ENCODE measurements around the gene AGBL1. TPM values are rescaled to one million over a fixed set of nuclear protein-coding genes. Genes with fewer than 3 reads are reported as not detected.

The AGBL1 gene
- total RNA-seq, 1 donor from 2014 or later: 0.76 TPM

GRCh38 chr15:86041399-86041798, 38.3 kb upstream of the AGBL1 start:
- H3K4me1 Mint-ChIP-seq (ENCODE audit: low read depth, unreplicated experiment): no peaks in the 10 kb centered on the region
- no peaks in the 10 kb centered on the region for H3K27me3 Mint-ChIP-seq (ENCODE audit: unreplicated experiment)
- H3K9me3 Mint-ChIP-seq (ENCODE audit: unreplicated experiment): no peaks in the 10 kb centered on the region
- H3K27ac Mint-ChIP-seq (ENCODE audit: unreplicated experiment): no peak overlapping the region
- no peaks in the 10 kb centered on the region for H3K36me3 Mint-ChIP-seq (ENCODE audit: unreplicated experiment)
- no peak for DNase-seq
- no peak for TF ChIP-seq CTCF (IDR thresholded peaks at IDR 0.05; ENCODE audit: partially characterized antibody, unreplicated experiment)
- H3K4me3 Mint-ChIP-seq (ENCODE audit: unreplicated experiment): no peak overlapping the region

GRCh38 chr15:86042226-86042625, 37.4 kb upstream of the AGBL1 start:
- TF ChIP-seq CTCF (IDR thresholded peaks at IDR 0.05; ENCODE audit: partially characterized antibody, unreplicated experiment): no peak
- H3K9me3 Mint-ChIP-seq (ENCODE audit: unreplicated experiment): no peaks in the 10 kb centered on the region
- no peak overlapping the region for H3K27ac Mint-ChIP-seq (ENCODE audit: unreplicated experiment)
- no peak overlapping the region for H3K4me3 Mint-ChIP-seq (ENCODE audit: unreplicated experiment)
- DNase-seq: no peak
- H3K4me1 Mint-ChIP-seq (ENCODE audit: low read depth, unreplicated experiment): no peaks in the 10 kb centered on the region
- peaks cover 4% of the 10 kb centered on the region for H3K36me3 Mint-ChIP-seq (ENCODE audit: unreplicated experiment)
- H3K27me3 Mint-ChIP-seq (ENCODE audit: unreplicated experiment): no peaks in the 10 kb centered on the region

GRCh38 chr15:86044981-86045380, 34.7 kb upstream of the AGBL1 start:
- no peak for TF ChIP-seq CTCF (IDR thresholded peaks at IDR 0.05; ENCODE audit: partially characterized antibody, unreplicated experiment)

GRCh38 chr15:86054338-86054737, 25.3 kb upstream of the AGBL1 start:
- H3K36me3 Mint-ChIP-seq (ENCODE audit: unreplicated experiment): no peaks in the 10 kb centered on the region
- TF ChIP-seq CTCF (IDR thresholded peaks at IDR 0.05; ENCODE audit: partially characterized antibody, unreplicated experiment): no peak

More at GRCh38 chr15:86044981-86045380, 34.7 kb upstream of the AGBL1 start:
- no peak for DNase-seq
- Mint-ChIP-seq H3K36me3 (ENCODE audit: unreplicated experiment) (peaks cover 6% of the 10 kb centered on the region), H3K27ac (ENCODE audit: unreplicated experiment) (no peak overlapping the region), H3K4me3 (ENCODE audit: unreplicated experiment) (no peak overlapping the region), H3K4me1 (ENCODE audit: low read depth, unreplicated experiment) (no peaks in the 10 kb centered on the region), H3K9me3 (ENCODE audit: unreplicated experiment) (peaks cover 2% of the 10 kb centered on the region), H3K27me3 (ENCODE audit: unreplicated experiment) (no peaks in the 10 kb centered on the region)

GRCh38 chr15:86055688-86056087, 24.0 kb upstream of the AGBL1 start:
- no peak for TF ChIP-seq CTCF (IDR thresholded peaks at IDR 0.05; ENCODE audit: partially characterized antibody, unreplicated experiment)
- H3K9me3 Mint-ChIP-seq (ENCODE audit: unreplicated experiment): no peaks in the 10 kb centered on the region
- no peak overlapping the region for H3K4me3 Mint-ChIP-seq (ENCODE audit: unreplicated experiment)
- H3K4me1 Mint-ChIP-seq (ENCODE audit: low read depth, unreplicated experiment): peaks cover 4% of the 10 kb centered on the region
- H3K36me3 Mint-ChIP-seq (ENCODE audit: unreplicated experiment): no peaks in the 10 kb centered on the region
- no peak for DNase-seq
- no peak overlapping the region for H3K27ac Mint-ChIP-seq (ENCODE audit: unreplicated experiment)
- H3K27me3 Mint-ChIP-seq (ENCODE audit: unreplicated experiment): peaks cover 2% of the 10 kb centered on the region

More at GRCh38 chr15:86054338-86054737, 25.3 kb upstream of the AGBL1 start:
- Mint-ChIP-seq H3K9me3 (ENCODE audit: unreplicated experiment) (peaks cover 2% of the 10 kb centered on the region), H3K4me3 (ENCODE audit: unreplicated experiment) (no peak overlapping the region), H3K4me1 (ENCODE audit: low read depth, unreplicated experiment) (peaks cover 4% of the 10 kb centered on the region), H3K27me3 (ENCODE audit: unreplicated experiment) (no peaks in the 10 kb centered on the region), H3K27ac (ENCODE audit: unreplicated experiment) (no peak overlapping the region)
- DNase-seq: no peak
